NCI-H128 (cell line): ENCODE results near the gene MVB12A.

Experiments used
- DNase-seq: peaks from one replicate; lab custom pipeline; 2025; ENCODE audit not compliant: unreplicated experiment; lab: John Stamatoyannopoulos, UW

Gene MVB12A

DNA sequence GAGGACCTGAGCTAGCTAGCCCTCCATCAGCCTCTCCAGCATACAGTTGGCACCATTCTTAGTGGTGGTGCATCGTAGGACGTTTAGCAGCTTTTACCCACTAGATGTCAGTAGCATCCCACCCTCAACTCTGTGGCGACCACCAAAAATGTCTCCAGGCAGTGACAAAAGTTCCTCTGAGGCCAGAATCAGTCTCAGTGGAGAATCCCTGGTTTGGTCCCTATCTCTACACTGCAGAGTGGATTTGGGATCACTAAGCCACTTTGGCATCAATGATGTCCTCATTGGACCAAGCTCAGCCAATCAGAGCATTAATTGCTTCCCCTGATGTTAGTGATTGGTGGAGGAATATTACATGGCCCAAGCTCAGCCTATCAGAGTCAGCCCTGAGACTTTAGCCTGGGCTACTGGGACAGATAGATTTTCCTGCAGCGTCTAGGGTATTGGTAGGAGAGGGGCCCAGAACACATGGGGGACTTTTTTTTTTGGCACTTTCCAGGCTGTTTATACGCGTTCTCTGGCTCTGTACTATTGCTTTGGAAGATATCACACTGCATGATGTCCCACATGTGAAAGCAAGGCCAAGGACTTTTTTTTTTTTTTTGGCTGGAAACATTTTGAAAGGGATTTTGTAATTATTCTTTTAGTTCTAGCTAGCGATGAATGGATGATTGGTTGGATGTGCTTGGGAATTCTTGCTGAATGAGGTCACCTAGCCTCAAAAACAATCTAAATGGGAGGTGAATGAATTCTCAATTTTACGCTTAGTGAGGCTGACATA lies 21.6 kb downstream of the MVB12A start:
- no peak for DNase-seq

DNA sequence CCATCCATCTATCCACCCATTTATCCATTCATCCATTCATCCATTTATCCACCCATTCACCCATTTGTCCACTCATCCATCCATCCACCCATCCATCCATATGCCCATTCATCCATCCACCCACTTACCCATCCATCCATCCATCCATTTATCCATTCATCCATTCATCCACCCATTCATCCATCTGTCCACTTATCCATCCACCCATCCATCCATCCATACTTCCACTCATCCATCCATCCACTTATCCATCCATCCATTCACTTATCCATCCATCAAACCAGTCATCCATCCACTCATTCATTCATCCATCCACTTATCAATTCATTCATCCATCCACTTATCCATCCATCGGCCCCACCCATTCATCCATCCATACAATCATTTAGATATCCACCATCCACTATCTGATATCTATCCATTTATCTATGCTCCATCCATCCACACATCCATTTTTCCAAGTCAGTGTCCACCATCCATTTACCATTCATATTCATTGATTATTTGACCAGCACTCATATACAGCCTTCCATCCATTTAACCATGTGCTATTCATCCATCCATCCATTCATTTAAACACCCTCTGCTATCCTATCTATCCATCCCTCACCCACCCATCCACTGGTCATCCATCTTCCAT lies 25.8 kb downstream of the MVB12A start:
- DNase-seq = no peak

DNA sequence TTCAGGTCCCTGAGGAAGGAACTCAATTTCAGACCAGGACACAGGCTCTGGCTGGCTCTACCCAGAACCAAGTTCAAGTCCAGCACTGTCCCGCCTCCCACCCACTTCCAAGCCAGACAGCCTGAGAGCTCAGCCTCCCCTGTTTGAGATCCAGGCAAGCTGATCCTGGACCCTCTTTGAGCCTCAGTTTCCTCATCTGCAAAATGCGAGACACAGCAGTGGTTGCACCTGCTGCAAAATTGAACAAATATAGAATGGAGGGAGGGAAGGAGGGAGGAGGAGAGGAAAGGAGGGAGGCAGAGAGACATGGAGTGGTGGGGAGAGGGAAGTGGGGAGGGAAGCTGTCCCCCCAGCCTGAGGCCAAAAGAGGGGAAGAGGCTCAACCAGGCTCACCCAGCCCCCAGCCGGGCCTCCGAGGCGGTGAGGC lies 27.9 kb downstream of the MVB12A start:
- no peak for DNase-seq

DNA sequence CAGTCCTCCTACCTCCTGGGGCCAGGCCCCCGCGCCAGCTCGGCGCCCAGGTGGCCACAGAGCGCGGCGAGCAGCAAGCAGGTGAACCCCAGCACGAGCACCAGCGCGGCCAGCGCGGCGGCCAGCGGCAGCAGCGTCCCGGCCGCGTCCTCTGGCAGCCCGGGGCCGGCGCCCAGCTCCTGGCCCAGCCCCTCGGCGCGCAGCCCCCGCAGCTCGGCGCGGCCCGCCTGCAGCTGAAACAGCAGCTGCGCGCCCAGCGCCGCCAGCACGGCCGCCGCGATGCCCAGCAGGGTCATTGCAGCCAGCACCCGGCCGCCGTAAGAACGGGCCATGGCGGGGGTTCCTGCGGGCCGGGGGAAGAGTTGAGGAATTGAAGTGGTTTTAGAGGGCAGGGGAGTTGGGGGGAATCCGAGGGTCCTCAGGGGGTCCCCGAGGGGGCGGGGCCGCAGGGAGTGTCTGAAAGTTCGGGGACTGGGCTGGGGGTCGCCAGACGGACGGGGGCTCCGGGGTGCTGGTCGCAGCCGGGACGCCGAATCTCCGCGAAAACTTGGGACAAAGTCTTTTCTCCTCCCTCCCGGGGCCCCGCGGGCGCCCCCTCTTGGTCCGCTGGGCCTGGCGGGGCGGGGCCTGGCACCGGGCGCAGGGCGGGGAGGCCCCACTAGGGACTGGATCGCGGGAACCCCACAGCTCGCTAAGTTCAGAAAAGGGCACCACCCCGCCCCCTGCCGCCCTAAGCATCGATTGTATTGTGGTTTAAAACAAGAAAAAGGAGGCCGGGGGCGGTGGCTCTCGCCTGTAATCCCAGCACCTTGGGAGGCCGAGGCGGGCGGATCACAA lies 28.5 kb downstream of the MVB12A start, which contains the start of gene TMEM221:
TMEM221 (minus strand) TSS at position 538 of the 837 bp plus-strand sequence; CDS start at position 332, 206 bp downstream.
- DNase-seq = no peak

DNA sequence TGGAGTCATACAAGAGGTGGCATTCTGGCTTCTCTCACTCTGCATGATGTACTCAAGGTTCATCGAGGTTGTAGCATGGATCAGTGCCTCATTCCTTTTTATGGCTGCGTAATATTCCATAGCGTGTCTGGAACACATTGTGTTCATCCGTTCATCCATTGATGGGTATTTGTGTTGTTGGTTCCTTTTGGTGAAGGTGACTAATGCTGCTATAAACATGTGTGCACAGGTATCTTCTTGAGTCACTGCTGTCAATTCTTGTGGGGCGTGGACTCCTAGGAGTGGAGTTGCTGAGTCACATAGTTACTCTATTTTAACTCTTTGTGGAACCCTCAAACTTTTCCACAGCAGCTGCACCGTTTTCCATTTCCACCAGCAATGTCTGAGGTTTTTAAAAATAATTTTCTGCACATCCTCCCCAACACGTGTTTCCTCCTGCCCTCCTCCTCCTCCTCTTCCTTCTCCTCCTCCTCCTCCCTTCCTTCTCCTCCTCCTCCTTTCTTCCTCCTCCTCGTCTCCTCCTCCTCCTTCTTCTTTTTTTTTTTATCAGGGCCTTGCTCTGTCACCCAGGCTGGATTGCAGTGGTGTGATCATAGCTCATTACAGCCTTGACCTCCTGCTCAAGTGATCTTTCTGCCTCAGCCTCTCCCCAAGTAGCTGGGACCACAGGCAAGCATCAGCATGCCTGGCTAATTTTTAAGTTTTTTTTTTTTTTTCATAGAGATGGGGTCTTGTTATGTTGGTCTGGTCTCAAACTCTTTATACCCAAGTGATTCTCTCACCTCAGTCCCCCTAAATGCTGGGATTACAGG lies 30.6 kb downstream of the MVB12A start:
- DNase-seq = no peak

DNA sequence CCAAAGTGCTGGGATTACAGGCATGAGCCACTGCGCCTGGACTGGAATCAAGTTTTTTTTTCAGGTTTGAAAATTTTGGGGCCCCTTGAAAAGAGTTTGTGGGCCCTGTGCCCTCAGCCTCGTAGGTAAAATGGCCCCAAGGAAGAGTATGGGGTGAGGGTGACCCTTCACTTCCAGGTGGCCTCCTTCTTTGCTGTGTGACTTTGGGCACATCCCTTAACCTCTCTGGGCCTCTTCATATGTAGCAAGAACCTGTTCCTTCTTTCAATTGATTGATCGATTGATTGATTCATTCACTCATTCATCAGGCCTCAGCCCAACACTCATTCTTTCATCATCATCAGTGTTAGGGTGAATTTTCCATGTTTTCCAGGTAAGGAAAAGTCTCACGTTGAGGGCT lies 32.0 kb downstream of the MVB12A start:
- DNase-seq = no peak

DNA sequence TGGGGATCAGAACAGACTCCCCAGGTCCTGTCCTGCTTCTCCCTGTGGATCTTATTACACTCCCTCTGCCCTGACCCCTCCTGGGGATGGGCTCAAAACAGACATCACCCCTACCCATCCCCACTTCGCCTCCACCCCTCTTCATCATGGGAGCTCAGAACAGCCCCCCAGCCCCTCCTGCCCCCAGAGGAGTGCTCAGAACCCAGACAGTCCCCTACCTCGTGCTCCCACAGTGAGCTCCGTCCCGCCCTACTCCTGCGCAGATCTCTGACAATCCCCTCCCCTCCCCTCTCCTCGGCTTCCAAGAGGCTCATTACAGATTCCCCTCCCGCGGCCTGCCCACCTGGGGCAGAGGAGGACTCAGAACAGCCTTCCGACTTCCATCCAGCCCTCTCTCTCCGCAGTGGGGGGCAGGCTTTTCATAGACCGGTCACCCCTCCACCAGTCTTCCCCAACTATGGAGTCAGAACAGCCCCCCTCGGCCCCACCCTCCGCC lies 34.8 kb downstream of the MVB12A start:
- no peak for DNase-seq

DNA sequence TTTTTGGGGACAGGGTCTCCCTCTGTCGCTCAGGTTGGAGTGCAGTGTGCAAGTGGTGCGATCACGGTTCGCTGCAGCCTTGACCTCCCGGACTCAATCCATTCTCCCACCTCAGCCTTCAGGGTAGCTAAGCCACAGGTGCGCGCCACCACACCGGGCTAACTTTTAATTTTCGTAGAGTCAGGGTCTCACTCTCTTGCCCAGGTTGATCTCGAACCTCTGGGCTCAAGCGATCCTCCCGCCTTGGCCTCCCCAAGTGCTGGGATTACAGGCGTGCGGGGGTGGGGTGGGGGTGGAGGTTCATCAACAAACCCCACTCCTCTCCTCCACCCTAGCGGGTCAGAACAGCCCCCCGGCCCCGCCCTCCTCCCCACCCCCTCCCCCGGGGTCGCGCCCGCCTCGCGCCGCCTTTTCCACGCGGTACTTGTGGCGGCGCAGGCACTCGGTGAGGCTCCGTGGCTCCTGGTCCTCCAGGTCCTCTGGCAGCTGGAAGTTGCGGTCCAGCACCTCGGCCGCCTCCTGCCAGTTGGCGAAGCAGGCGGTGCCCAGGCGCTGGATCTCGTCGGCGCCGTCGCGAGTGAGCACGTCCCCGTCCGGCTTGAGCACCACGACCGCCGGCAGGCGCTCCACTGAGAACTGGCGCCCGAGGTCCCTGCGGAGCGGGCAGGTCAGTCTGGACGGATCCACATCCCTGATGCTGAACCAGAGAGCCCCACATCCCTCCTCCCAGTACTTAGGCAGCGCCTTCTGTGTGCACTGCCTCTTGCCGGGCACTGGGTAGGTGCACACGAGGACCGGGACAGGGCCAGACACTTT lies 35.7 kb downstream of the MVB12A start:
- DNase-seq = no peak

DNA sequence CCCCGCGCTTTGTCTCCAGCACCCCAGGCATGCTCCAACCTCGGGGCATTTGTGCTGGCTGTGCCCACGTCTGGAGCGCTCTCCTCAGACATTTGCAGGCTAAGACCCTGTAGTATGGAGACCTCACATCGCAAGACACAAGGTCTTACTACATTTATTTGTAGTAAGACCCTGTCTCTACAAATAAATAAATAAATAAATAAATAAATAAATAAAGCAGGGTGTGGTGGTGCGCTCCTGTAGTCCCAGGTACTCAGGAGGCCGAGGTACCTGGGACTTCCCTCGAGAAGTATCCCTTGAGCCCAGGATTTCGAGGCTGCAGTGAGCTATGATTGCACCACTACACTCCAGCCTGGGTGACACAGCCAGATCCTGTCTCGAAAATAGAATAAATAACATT lies 36.3 kb downstream of the MVB12A start:
- no peak for DNase-seq

DNA sequence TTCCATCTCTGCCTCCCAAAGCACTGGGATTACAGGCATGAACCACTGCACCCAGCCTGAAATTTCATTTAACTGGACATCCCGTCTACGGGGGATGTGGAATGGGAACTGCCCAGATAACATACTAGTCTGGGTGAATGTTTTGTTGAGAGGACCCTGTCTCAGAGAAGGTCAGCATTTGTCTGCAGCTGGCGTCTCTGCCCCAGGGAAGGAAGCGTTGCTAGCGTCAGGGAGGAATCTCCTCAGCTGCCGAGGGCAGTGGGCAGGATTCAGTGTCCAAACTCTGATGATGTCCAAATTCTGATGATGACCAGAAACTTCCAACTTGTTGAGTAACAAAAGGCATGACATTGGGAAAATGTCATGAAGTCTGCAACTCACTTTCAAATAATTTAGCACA lies 37.8 kb downstream of the MVB12A start:
- no peak for DNase-seq

DNA sequence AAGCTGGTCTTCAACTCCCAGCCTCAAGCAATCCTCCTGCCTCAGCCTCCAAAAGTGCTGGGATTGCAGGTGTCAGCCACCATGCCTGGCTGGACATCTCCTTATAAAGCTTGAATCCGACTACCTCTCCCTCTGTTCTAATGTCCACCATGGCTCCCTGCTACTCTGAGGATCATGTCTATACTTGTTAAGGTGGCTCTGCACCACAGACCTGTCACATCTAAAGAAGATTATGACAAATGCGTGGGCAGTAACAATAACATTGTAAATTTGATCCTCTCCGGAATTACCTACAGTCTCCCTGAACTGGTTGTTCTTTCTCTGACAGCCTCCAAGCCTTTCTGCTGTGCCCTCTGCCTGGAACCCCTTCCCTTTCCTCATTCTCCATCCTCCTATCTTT lies 39.1 kb downstream of the MVB12A start:
- no peak for DNase-seq

DNA sequence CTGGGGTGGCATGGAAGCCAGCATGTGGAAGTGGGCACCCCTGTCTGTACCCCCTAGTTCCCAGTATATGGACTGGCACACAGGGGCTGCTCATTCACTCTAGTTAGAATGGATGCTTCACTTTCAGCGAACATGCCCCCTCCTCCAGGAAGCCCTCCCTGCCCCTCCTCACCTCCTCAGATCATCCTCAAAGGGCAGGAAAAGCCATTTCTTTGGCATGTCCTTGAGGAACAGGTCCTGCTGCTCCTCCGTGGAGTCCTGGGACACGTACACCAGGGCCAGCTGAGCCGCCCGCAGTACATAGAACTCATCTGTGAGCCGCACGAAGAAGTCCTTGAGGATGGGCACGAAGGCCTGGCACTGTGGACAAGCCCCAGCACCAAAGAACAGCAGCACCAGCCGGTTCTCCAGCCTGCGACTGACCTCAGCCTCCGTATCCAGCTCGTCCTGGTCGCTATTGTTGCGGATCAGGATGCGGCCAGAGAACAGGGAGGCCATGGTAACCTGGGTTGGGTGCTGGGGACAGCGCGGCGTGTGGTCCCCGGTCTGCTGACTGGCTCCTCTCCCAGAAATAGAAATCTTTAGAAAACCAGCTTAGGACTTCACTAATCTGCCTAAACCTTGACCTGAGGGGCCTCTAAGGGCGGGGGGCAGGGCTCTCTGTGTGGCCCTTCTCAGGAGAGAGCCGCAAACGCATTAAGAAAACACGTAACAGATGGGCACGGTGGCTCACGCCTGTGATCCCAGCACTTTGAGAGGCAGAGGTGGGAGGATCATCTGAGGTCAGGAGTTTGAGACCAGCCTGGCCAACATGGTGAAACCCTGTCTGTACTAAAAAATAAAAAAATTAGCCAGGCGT lies 40.8 kb downstream of the MVB12A start, which contains the start of gene NXNL1:
NXNL1 (minus strand) TSS at position 555 of the 859 bp plus-strand sequence; CDS start at position 498, 57 bp downstream.
- no peak for DNase-seq

DNA sequence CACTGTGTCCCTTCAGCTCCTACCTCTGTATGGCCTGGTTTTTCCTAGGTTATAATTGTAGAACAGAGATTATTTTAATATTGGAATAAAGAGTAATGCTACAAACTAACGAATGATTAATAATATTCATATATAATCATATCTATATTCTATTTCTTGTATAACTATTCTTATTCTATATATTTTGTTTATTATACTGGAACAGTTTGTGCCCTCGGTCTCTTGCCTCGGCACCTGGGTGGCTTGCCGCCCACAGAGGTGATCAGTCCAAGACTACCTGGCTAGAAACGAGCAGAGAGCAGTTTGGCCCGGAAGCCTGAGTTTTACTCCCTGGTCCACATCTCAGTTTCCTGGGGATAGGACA lies 46.6 kb downstream of the MVB12A start:
- DNase-seq = no peak

DNA sequence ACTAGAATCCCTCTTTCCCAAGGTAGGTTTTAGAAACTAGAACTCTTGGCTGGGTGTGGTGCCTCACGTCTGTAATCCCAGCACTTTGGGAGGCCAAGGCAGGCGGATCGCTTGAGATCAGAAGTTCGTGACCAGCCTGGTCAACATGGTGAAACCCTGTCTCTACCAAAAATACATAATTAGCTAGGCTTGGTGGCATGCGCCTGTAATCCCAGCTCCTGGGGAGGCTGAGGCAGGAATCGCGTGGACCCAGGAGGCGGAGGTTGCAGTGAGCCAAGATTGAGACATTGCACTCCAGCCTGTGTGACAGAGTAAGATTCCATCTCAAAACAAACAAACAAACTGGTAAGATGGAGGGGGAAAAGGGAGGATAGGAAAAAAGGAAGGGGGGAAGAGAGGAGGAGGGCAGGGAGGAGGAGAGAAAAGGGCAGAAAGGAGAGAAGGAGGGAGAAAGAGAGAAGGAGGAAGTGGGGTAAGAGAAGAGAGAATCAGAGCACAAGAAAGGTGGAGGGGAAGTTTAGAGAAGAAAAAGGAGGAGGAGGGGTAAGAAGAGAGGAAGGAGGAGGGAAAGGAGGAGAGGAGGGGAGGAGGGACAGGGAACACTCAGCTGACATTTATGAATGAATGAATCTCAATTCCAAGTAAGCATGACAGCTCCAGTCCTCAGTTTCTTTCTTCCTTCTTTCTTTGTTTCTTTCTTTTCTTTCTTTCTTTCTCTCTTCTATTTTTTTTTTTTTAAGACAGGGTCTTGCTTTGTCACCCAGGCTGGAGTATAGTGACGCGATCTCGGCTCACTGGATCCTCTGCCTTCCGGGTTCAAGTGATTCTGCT lies 47.8 kb downstream of the MVB12A start:
- DNase-seq = no peak

DNA sequence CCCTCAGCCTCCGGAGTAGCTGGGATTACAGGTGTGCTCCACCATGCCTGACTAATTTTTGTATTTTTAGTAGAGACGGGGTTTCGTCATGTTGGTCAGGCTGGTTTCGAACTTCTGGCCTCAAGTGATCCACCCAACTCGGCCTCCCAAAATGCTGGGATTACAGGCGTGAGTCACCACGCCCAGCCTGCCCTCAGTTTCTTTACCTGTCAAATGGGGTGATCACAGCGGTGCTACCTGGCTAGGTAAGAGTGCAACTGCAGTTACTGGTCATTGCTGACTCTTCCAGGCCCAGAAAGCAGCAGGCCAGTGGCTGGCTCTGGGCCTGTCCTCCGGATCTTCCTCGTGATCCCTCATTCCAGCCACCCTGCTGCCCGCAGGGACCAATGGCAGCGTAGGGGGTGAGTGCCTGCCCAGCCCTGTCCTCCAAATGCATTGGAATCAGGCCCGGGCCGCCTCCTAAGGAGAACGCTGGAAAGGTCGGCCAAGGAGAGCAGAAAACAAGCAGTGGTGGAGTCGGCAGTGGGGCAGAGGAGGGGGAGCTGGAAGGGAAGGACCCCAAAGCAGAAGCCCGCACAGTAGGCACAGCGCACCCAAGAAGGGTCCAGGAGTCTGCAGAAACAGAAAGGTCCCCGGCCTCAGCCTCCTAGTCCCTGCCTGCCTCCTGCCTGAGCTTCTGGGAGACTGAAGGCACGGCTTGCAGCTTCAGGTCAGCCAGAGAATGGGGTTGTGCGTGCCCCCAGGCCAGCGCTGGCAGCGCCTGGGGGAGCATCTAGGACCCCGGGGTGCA lies 48.6 kb downstream of the MVB12A start:
- DNase-seq = no peak

DNA sequence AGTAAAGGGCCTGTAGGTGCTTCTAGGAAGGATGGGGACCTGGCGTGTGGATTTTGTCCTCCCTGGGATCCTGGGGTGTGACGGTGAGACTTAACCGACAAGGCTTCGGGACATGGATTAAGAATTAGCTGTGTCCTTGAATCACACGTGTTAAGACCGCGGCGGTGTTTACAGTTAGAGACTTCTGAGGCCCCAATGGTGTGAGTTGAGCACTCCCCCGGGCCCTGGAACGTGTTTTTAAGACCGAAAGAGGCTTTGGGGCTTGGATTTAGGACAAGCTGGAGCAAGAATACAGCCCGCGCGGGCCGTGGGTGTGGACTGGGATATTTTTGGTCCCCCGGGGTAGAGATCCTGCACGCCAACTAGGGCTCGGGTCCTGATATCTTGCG lies 49.2 kb downstream of the MVB12A start:
- DNase-seq = no peak

DNA sequence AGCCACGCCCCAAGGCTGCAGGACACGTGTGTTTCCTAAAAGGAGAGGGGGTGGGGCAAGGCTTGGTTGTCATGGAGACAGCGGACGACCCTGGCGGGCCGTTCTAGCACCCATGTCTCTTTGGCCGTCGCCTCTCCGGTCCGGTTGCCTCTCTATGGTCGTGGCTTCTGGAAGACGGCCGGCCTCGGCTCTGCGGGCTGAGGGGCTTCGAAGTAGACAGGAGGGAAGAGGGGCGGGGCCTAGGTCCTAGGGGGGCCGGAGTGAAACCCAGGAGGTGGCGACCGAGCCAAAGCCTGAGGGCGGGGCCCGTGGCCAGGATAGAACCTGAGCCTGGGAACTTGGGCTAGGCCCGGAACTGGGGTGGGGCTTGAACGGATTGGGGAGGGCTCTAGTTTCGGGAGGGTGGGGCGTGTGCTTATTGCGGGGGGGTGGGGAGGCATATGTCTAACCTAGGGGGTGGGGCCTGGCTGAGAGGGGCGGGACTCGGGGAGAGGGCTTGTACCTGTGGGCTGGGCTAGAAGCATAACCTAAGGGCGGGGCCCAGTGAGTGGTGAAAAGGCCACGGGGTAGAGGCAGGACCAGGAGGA lies 49.7 kb downstream of the MVB12A start:
- peak; percentile 83 for DNase-seq
